CD14-positive monocyte (primary cell): ENCODE data around the gene DENND10. TPM values are rescaled to one million over a fixed set of nuclear protein-coding genes. Genes with fewer than 3 reads are reported as not detected.
A peak's percentile ranks its signal among the peaks of the same experiment; 100 is the strongest.
"Not testable (repeated sequence)": the region's sequence is repeated elsewhere in the genome, so short reads cannot be mapped to it uniquely, and the experiment has no call there.

Source experiments
- DNase-seq, 3 donors: peaks; one replicate each; pipeline ENCODE4 v3.0.0-alpha.2; 2011 to 2022
- H2AFZ ChIP-seq: 2 replicates; pipeline ENCODE4 v1.6.0; 2012; ENCODE audit warnings: mild to moderate bottlenecking, low read depth, low read length, inconsistent platforms; ENCODE audit not compliant: insufficient read depth, poor library complexity, severe bottlenecking
- H3K27ac ChIP-seq, 2 donors: 1 replicate in 1 of 2; 2 replicates in 1 of 2; pipeline ENCODE4 v1.5.1; 2012 to 2013; ENCODE audit warnings: low read length in 2 of 2, control low read depth in 1 of 2, inconsistent platforms in 1 of 2, low read depth in 1 of 2, mild to moderate bottlenecking in 1 of 2
- H3K27me3 ChIP-seq, 2 donors: one replicate each; pipeline versions ENCODE4 v1.6.0 to v1.6.1; 2011 to 2013; ENCODE audit warnings: low read length in 2 of 2; ENCODE audit not compliant: control insufficient read depth in 2 of 2, insufficient read depth in 2 of 2
- H3K36me3 ChIP-seq, 2 donors: replicated peaks in 1 of 2; 1 replicate in 1 of 2; 2 replicates in 1 of 2; pipeline versions ENCODE4 v1.5.1 to v1.6.1; 2012 to 2013; ENCODE audit warnings: low read length in 2 of 2, control low read depth in 1 of 2, inconsistent platforms in 1 of 2, mild to moderate bottlenecking in 1 of 2; ENCODE audit not compliant: insufficient read depth in 2 of 2, control insufficient read depth in 1 of 2
- H3K4me1 ChIP-seq, 2 donors: 1 replicate in 1 of 2; 2 replicates in 1 of 2; pipeline versions ENCODE4 v1.5.1 to v1.6.1; 2012 to 2013; ENCODE audit warnings: low read length in 2 of 2, control low read depth in 1 of 2, inconsistent platforms in 1 of 2, mild to moderate bottlenecking in 1 of 2, moderate library complexity in 1 of 2; ENCODE audit not compliant: insufficient read depth in 2 of 2, control insufficient read depth in 1 of 2
- H3K4me2 ChIP-seq: replicated peaks from 2 replicates; pipeline ENCODE3; 2012; ENCODE audit warnings: low read length, moderate library complexity, mild to moderate bottlenecking; ENCODE audit not compliant: poor library complexity, severe bottlenecking; ENCODE audit errors: extremely low read depth
- H3K4me3 ChIP-seq, 3 experiments: fragments of 200-600 bp in 1 of 3; sonication (generic) in 1 of 3; replicated peaks in 1 of 3; 1 replicate in 2 of 3; 2 replicates in 1 of 3; pipeline ENCODE4 v1.5.1; 2011 to 2013; ENCODE audit warnings: low read length in 3 of 3, mild to moderate bottlenecking in 3 of 3, control low read depth in 2 of 3, low read depth in 2 of 3, inconsistent platforms in 1 of 3, moderate library complexity in 1 of 3
- H3K79me2 ChIP-seq: 2 replicates; pipeline ENCODE4 v1.6.0; 2012; ENCODE audit warnings: mild to moderate bottlenecking, control low read depth, inconsistent platforms, low read length, moderate library complexity; ENCODE audit not compliant: insufficient read depth
- H3K9ac ChIP-seq: 2 replicates; pipeline ENCODE4 v1.6.0; 2017; ENCODE audit warnings: low read length, mild to moderate bottlenecking; ENCODE audit not compliant: insufficient read depth, poor library complexity, severe bottlenecking
- H3K9me3 ChIP-seq, 2 donors: replicated peaks in 1 of 2; 1 replicate in 1 of 2; 2 replicates in 1 of 2; pipeline versions ENCODE4 v1.5.1 to v1.6.1; 2012 to 2013; ENCODE audit warnings: low read length in 2 of 2, control low read depth in 1 of 2; ENCODE audit not compliant: control insufficient read depth in 1 of 2, insufficient read depth in 1 of 2
- H4K20me1 ChIP-seq: 2 replicates; pipeline ENCODE4 v1.6.0; 2012; ENCODE audit warnings: mild to moderate bottlenecking, low read length, control low read depth, moderate library complexity; ENCODE audit not compliant: insufficient read depth
- H3K27ac Mint-ChIP-seq, 7 donors: one replicate each; pipeline ENCODE4 v1.8.0; 2020; ENCODE audit warnings: mild to moderate bottlenecking in 7 of 7, mixed read lengths in 7 of 7, moderate library complexity in 6 of 7, inconsistent platforms in 2 of 7
- H3K27me3 Mint-ChIP-seq, 3 donors: one replicate each; pipeline ENCODE4 v1.8.0; 2021 to 2022; ENCODE audit warnings: low read depth in 3 of 3, mild to moderate bottlenecking in 3 of 3, mixed read lengths in 3 of 3, moderate library complexity in 3 of 3, inconsistent platforms in 1 of 3
- H3K36me3 Mint-ChIP-seq, 2 donors: one replicate each; pipeline ENCODE4 v1.8.0; 2020; ENCODE audit warnings: mixed read lengths in 2 of 2, inconsistent platforms in 1 of 2, mild to moderate bottlenecking in 1 of 2
- H3K4me1 Mint-ChIP-seq: one replicate; pipeline ENCODE4 v1.8.0; 2020; ENCODE audit warnings: mild to moderate bottlenecking, mixed read lengths
- H3K4me3 Mint-ChIP-seq, 2 donors: one replicate each; pipeline ENCODE4 v1.8.0; 2020; ENCODE audit warnings: mild to moderate bottlenecking in 2 of 2, mixed read lengths in 2 of 2, moderate library complexity in 1 of 2
- H3K9me3 Mint-ChIP-seq, 7 donors: one replicate each; pipeline ENCODE4 v1.8.0; 2020 to 2022; ENCODE audit warnings: mixed read lengths in 7 of 7, mild to moderate bottlenecking in 6 of 7, moderate library complexity in 6 of 7, inconsistent platforms in 2 of 7
- WGBS: methylation state at CpG from one replicate; pipeline ENCODE4 v1.1.5; 2013; ENCODE audit warnings: missing lambda C conversion rate; ENCODE audit not compliant: insufficient coverage; 5-methylcytosine and 5-hydroxymethylcytosine counted together
- intact Hi-C, 2 donors: fragments of 100-400 bp; cut with micrococcal nuclease; formaldehyde crosslinking; loops; one replicate each; pipeline versions ENCODE4 v1.15.0 to v1.15.1; 2023
- polyA plus RNA-seq, 3 donors: library from polyadenylated mRNA; depleted of rRNA in 1 of 3; unstranded in 2 of 3; stranded (reverse) in 1 of 3; fragments of 300-500 nt in 2 of 3; fragments of >200 nt in 1 of 3; fragmentation: Illumina TruSeq in 2 of 3; gene quantifications; 1 replicate in 2 of 3; 2 replicates in 1 of 3; pipeline ENCODE4 v1.2.3, GENCODE V29; 2012 to 2021
- TF ChIP-seq, protein P1 (sequence below): fragments of 200-600 bp; IDR thresholded peaks from one replicate; pipeline ENCODE4 v1.8.0; 2022; ENCODE audit warnings: antibody characterized with exemption, mild to moderate bottlenecking

DENND10 gene
- polyA plus RNA-seq, 3 donors: 129 to 188 (median 141) TPM

DNA sequence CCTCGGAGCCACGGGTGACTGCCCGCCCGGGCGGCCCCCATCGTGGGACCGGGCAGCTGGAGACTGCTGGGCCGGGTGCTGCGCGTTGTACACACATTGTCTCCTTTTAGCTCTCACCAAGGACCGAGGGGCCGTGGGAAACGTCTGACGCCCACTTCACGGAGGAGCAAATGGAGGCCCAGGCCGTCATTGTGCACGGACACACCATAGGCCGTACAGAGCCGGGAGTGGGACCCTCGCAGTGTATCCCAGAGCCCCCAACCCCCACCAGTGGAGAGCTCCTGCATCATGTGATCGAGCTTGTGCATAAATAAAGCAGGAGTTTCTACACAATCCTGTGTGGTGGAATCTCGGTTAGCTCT is 722 bp downstream of the DENND10 start:
- H3K27ac ChIP-seq: peak overlapping the region; percentile 67 to 83
- peaks cover 63 to 64% of the 10 kb centered on the region in 2 donors for H3K4me1 ChIP-seq
- whole genome bisulfite sequencing: 0% methylated on average over 16 of the region's 22 CpGs

DNA sequence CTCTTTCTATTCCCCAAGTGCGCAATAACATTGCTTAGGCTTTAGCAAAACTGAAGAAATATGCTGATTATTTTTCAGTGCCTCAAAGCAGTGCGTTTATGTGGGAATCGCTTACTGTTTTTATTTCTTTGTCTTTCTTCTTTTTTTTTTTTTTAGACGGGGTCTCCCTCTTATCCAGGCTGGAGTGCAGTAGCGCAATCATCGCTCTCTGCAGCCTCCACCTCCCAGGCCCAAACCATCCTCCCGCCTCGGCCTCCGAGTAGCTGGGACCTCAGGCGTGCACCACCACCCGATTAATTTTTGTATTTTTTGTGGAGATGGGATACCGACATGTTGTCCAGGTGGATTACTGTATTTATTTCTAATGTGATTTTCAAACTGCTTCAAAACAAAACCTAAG is 1.2 kb downstream of the DENND10 start:
- H3K27ac ChIP-seq: peak overlapping the region in 1 of 2 donors; percentile 83
- intact Hi-C loops: no loop called here
- Mint-ChIP-seq H3K9me3 (peaks cover 0 to 3% (median 2%) of the 10 kb centered on the region in 7 donors), H3K4me1 (peaks cover 50% of the 10 kb centered on the region), H3K27ac (peak overlapping the region in 5 of 7 donors; percentile 67 to 91 (median 77)), H3K36me3 (peaks cover 12 to 28% of the 10 kb centered on the region in 2 donors), H3K27me3 (peaks cover 0 to 5% (median 1%) of the 10 kb centered on the region in 3 donors), H3K4me3 (peak overlapping the region; percentile 80 to 87)
- no peaks in the 10 kb centered on the region for H3K27me3 ChIP-seq
- peaks cover 11 to 14% of the 10 kb centered on the region in 2 donors for H3K36me3 ChIP-seq
- WGBS: no CpG with 5 or more reads among the region's 12 CpGs
- peak overlapping the region; percentile 82 for H3K4me2 ChIP-seq
- no peak overlapping the region for H2AFZ ChIP-seq
- DNase-seq: no peak
- peaks cover 46% of the 10 kb centered on the region for H3K79me2 ChIP-seq
- TF ChIP-seq, protein P1, sequence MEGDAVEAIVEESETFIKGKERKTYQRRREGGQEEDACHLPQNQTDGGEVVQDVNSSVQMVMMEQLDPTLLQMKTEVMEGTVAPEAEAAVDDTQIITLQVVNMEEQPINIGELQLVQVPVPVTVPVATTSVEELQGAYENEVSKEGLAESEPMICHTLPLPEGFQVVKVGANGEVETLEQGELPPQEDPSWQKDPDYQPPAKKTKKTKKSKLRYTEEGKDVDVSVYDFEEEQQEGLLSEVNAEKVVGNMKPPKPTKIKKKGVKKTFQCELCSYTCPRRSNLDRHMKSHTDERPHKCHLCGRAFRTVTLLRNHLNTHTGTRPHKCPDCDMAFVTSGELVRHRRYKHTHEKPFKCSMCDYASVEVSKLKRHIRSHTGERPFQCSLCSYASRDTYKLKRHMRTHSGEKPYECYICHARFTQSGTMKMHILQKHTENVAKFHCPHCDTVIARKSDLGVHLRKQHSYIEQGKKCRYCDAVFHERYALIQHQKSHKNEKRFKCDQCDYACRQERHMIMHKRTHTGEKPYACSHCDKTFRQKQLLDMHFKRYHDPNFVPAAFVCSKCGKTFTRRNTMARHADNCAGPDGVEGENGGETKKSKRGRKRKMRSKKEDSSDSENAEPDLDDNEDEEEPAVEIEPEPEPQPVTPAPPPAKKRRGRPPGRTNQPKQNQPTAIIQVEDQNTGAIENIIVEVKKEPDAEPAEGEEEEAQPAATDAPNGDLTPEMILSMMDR: no peak
- peak overlapping the region; percentile 80 to 95 (median 90) for H3K4me3 ChIP-seq
- peaks cover 60 to 64% of the 10 kb centered on the region in 2 donors for H3K4me1 ChIP-seq
- no peaks in the 10 kb centered on the region for H4K20me1 ChIP-seq
- no peaks in the 10 kb centered on the region for H3K9me3 ChIP-seq
- no peak overlapping the region for H3K9ac ChIP-seq

More for the DNA sequence above, 722 bp downstream of the DENND10 start:
- TF ChIP-seq, protein P1: no peak
- peak overlapping the region; percentile 80 to 87 for H3K4me3 Mint-ChIP-seq
- H3K4me3 ChIP-seq: peak overlapping the region; percentile 80 to 95 (median 90)
- peaks cover 7 to 23% of the 10 kb centered on the region in 2 donors for H3K36me3 Mint-ChIP-seq
- H2AFZ ChIP-seq: peak overlapping the region; percentile 79
- peaks cover 50% of the 10 kb centered on the region for H3K4me1 Mint-ChIP-seq
- intact Hi-C loops: no loop called here
- H3K9ac ChIP-seq: peak overlapping the region; percentile 75
- peaks cover 41% of the 10 kb centered on the region for H3K79me2 ChIP-seq
- H4K20me1 ChIP-seq: no peaks in the 10 kb centered on the region
- no peaks in the 10 kb centered on the region for H3K27me3 ChIP-seq
- H3K9me3 ChIP-seq: no peaks in the 10 kb centered on the region
- peaks cover 0 to 3% (median 2%) of the 10 kb centered on the region in 7 donors for H3K9me3 Mint-ChIP-seq
- peak in 1 of 3 donors; percentile 10 for DNase-seq
- H3K4me2 ChIP-seq: peak overlapping the region; percentile 82
- peaks cover 0 to 5% (median 1%) of the 10 kb centered on the region in 3 donors for H3K27me3 Mint-ChIP-seq
- H3K36me3 ChIP-seq: peaks cover 6 to 10% of the 10 kb centered on the region in 2 donors
- peak overlapping the region in 6 of 7 donors; percentile 59 to 91 (median 76) for H3K27ac Mint-ChIP-seq

DNA sequence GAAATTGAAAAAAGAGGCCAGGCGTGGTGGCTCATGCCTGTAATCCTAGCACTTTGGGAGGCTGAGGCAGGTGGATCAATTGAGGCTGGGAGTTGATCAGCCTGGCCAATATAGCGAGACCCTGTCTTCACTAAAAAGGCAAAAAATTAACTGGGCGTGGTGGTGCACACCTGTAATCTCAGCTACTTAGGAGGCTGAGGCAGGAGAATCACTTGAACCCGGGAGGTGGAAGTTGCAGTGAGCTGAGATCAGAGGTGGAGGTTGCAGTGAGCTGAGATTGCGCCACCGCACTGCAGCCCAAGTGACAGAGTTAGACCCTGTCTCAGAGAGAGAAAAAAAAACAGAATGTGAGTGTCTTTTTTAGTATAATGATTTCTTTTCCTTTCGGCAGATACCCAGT is 2.0 kb downstream of the DENND10 start:
- Mint-ChIP-seq H3K36me3 (peaks cover 16 to 36% of the 10 kb centered on the region in 2 donors), H3K4me1 (peaks cover 43% of the 10 kb centered on the region), H3K27ac (peak overlapping the region in 6 of 7 donors; percentile 25 to 93 (median 79)), H3K4me3 (peak overlapping the region in 1 of 2 donors; percentile 4)
- H3K9me3 Mint-ChIP-seq, H3K9me3 ChIP-seq, DNase-seq, H3K9ac ChIP-seq, intact Hi-C loops, H3K27me3 ChIP-seq, H2AFZ ChIP-seq, H3K27me3 Mint-ChIP-seq, H4K20me1 ChIP-seq: not testable (repeated sequence)
- peak overlapping the region in 1 of 3 experiments; percentile 90 for H3K4me3 ChIP-seq
- 74% methylated on average over 5 of the region's 7 CpGs for WGBS
- peak overlapping the region; percentile 82 for H3K4me2 ChIP-seq
- H3K36me3 ChIP-seq: peaks cover 19 to 20% of the 10 kb centered on the region in 2 donors
- peak overlapping the region; percentile 20 to 83 for H3K27ac ChIP-seq
- peaks cover 54% of the 10 kb centered on the region for H3K79me2 ChIP-seq
- peaks cover 52 to 58% of the 10 kb centered on the region in 2 donors for H3K4me1 ChIP-seq
